Lower leg skin (tissue), 3 donors: ENCODE measurements around the gene BLOC1S4.

ENCODE experiments used
- CTCF ChIP-seq, 3 donors: fragments of 450-650 bp; IDR thresholded peaks; one replicate each; pipeline ENCODE4 v1.5.1; 2016; ENCODE audit warnings: antibody characterized with exemption in 3 of 3, mild to moderate bottlenecking in 3 of 3, moderate library complexity in 2 of 3
- POLR2A ChIP-seq, 2 donors: fragments of 450-650 bp; IDR thresholded peaks; one replicate each; pipeline ENCODE4 v1.6.1; 2016 to 2017; ENCODE audit warnings: antibody characterized with exemption in 2 of 2, mild to moderate bottlenecking in 1 of 2, moderate library complexity in 1 of 2

DNA sequence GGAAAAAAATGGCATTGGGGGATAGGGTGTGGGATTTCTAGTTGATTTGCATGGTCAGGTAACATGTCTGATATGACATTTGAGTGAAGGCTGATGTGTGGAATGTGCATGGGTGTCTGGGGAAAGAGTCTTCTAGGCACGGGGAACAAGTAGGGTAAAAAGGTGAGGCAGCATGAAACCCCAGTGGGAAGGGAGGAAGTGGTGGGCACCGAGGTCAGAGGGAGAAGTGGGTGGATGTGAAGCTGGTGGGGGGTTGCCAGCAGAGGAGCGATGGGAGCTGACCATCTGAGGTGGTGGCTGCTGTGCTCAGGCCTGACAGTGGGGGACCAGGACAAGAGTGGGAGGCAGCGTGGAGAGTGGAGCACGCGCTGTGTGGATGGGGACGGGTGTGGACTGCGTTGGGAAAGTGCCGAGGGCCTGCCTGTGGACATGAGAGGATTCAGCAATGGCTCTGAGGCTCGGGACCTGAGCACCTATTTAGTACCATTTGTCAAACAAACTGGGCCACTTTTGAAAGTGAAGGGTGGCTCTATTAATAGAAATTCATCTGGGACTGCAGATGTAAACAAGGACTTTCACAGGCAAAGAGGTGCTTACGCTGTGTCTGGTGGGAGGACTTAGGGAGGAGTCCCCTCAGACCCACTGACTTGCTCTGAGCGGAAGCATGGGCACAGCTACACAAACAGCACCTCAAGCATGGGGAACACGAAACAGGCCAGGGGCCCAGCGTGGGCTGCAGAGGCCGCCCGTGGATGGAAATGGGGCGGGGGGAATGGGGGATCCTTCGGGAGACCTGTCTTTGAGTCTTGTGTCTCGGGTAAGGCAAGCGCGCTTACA lies 39.0 kb upstream of the BLOC1S4 start:
- no peak for TF ChIP-seq CTCF (IDR thresholded peaks at IDR 0.05)
- no peak for TF ChIP-seq POLR2A (IDR thresholded peaks at IDR 0.05)
